ENCODE measurements around the gene GXYLT2. TPM values are rescaled to one million over a fixed set of nuclear protein-coding genes. Genes with fewer than 3 reads are reported as not detected.

GXYLT2 gene
- total and polyA plus RNA-seq, 10 of the 15 experiments (the other 5 are each of a cell fraction or from before 2014, with no cell fraction given), result 0.27 to 2.6 (median 0.78) TPM

GRCh38 chr3:72968266-72968664 lies 80.4 kb downstream of the GXYLT2 start:
- no peak overlapping the region for H3K9ac ChIP-seq (ENCODE audit: control insufficient read depth, insufficient read depth, low read length)
- WGBS (ENCODE audit: insufficient coverage, insufficient replicate concordance, low lambda C conversion rate, missing lambda C conversion rate), result 100% methylated on average over 1 of the region's 1 CpG
- SMC1A ChIA-PET (ENCODE audit: uncharacterized antibody, unreplicated experiment), result no interaction called here
- RAD21 ChIA-PET (ENCODE audit: unreplicated experiment), result no interaction called here
- in situ Hi-C loops (cut with MboI) (no loop called here), intact Hi-C loops (cut with micrococcal nuclease; ENCODE audit: unreplicated experiment) (no loop called here)
- no peaks in the 10 kb centered on the region for H3K79me2 ChIP-seq (ENCODE audit: control insufficient read depth, insufficient read depth, low read length)
- H2AFZ ChIP-seq (ENCODE audit: control insufficient read depth, low read depth, low read length), result no peak overlapping the region
- no peak overlapping the region for H3K27ac ChIP-seq (ENCODE audit: control insufficient read depth, insufficient read depth)
- no peaks in the 10 kb centered on the region for H3K27me3 ChIP-seq (replicated peaks in 1 of 2; ENCODE audit: control insufficient read depth in 2 of 2, insufficient read depth in 2 of 2, low read length in 1 of 2)
- DNase-seq (ENCODE audit: low read depth, low spot score) (no peak), ATAC-seq (no peak), FAIRE-seq (no peak)
- POLR2A ChIA-PET, result no interaction called here
- H3K4me2 ChIP-seq (ENCODE audit: control insufficient read depth, insufficient read depth), result no peak overlapping the region
- H3K4me3 ChIP-seq, result no peak overlapping the region
- no peaks in the 10 kb centered on the region for H4K20me1 ChIP-seq (ENCODE audit: control insufficient read depth, insufficient read depth)
- H3K36me3 ChIP-seq (ENCODE audit: control insufficient read depth in 2 of 2, insufficient read depth in 2 of 2, low read length in 1 of 2), result no peaks in the 10 kb centered on the region
- CTCF ChIA-PET, result no interaction called here
- TF ChIP-seq NFXL1 (IDR thresholded peaks at IDR 0.05; ENCODE audit: borderline replicate concordance) (no peak), SREBF2 (IDR thresholded peaks at IDR 0.05; ENCODE audit: low read length) (no peak), WRNIP1 (IDR thresholded peaks at IDR 0.05; ENCODE audit: borderline replicate concordance, low read depth, low read length) (no peak), CHD4 (IDR thresholded peaks at IDR 0.05) (no peak), RELB (IDR thresholded peaks at IDR 0.05; ENCODE audit: low read depth) (no peak), POLR2AphosphoS5 (IDR thresholded peaks at IDR 0.05; ENCODE audit: low read length) (no peak), GABPA (IDR thresholded peaks at IDR 0.05; ENCODE audit: low read depth) (no peak), REST (IDR thresholded peaks at IDR 0.05; ENCODE audit: low read depth, low read length) (no peak), ZNF274 (IDR thresholded peaks at IDR 0.05; ENCODE audit: insufficient read depth, insufficient read length) (no peak), FOXM1 (IDR thresholded peaks at IDR 0.05; ENCODE audit: low read depth, low read length) (no peak), ZNF24 (IDR thresholded peaks at IDR 0.05) (no peak), USF2 (IDR thresholded peaks at IDR 0.05; ENCODE audit: borderline replicate concordance, low read depth, low read length) (no peak)
- TF ChIP-seq, protein P1, sequence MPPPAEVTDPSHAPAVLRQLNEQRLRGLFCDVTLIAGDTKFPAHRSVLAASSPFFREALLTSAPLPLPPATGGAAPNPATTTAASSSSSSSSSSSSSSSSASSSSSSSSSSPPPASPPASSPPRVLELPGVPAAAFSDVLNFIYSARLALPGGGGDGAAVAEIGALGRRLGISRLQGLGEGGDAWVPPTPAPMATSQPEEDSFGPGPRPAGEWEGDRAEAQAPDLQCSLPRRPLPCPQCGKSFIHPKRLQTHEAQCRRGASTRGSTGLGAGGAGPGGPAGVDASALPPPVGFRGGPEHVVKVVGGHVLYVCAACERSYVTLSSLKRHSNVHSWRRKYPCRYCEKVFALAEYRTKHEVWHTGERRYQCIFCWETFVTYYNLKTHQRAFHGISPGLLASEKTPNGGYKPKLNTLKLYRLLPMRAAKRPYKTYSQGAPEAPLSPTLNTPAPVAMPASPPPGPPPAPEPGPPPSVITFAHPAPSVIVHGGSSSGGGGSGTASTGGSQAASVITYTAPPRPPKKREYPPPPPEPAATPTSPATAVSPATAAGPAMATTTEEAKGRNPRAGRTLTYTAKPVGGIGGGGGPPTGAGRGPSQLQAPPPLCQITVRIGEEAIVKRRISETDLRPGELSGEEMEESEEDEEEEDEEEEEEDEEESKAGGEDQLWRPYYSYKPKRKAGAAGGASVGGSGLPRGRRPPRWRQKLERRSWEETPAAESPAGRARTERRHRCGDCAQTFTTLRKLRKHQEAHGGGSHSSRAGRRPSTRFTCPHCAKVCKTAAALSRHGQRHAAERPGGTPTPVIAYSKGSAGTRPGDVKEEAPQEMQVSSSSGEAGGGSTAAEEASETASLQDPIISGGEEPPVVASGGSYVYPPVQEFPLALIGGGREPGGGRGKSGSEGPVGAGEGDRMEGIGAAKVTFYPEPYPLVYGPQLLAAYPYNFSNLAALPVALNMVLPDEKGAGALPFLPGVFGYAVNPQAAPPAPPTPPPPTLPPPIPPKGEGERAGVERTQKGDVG (CRISPR knock-in tag; IDR thresholded peaks at IDR 0.05), result no peak
- peaks cover 12% of the 10 kb centered on the region for H3K4me1 ChIP-seq (ENCODE audit: control insufficient read depth, insufficient read depth, low read length)
- no TSS peak for BruUV-seq (replicated peaks)
- no peaks in the 10 kb centered on the region for H3K9me3 ChIP-seq (replicated peaks; ENCODE audit: control insufficient read depth, insufficient read depth, low read length)

Data from GM12878 (cell line).